Fibroblast of villous mesenchyme (primary cell): Measurements from ENCODE around the gene BEND7. TPM values are rescaled to one million over a fixed set of nuclear protein-coding genes. Genes with fewer than 3 reads are reported as not detected.
"Not testable (repeated sequence)": the region's sequence is repeated elsewhere in the genome, so short reads cannot be mapped to it uniquely, and the experiment has no call there.

Experiments used
- DNase-seq: peaks from one replicate; pipeline ENCODE4 v3.0.0-alpha.2; 2010; ENCODE audit warnings: low read depth
- H3K4me3 ChIP-seq: 2 replicates; pipeline ENCODE4 v1.5.1; 2011; ENCODE audit warnings: low read depth, mild to moderate bottlenecking, low read length
- total RNA-seq: library from RNA; depleted of rRNA; stranded (reverse); fragments of >200 nt; gene quantifications from 2 replicates; pipeline ENCODE4 v1.2.3, GENCODE V29; 2012
- TF ChIP-seq, protein P1 (sequence below): IDR thresholded peaks from 2 replicates; pipeline ENCODE4 v1.5.1; 2012; ENCODE audit warnings: low read depth, mild to moderate bottlenecking, low read length; ENCODE audit not compliant: insufficient read depth

Gene BEND7
- total RNA-seq, 1 donor, result under 0.01 TPM

DNA sequence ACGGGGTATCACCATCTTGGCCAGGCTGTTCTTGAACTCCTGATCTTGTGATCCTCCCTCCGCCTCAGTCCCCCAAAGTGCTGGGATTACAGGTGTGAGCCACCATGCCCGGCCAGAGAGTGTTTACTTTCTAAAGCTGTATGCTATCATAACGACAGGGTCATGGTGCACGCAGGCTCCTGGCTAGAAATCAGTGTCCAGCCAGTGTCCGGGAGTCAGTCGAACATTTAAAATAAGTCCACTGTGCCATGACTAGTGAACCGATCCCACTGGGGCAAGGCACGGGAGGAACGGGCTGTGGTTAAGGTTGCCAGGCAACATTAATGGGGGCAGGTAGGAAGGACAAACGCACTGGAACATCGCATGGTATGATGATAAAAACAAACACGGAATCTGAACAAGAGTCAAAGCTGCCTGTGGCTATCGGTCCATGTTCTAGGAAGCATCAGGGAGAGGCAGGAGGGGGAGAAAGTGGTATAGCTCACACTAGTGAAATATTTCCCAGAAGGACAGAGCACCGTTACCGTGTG, 91.7 kb downstream of the BEND7 start:
- no peak for DNase-seq
- H3K4me3 ChIP-seq, result no peak overlapping the region
- TF ChIP-seq, protein P1, sequence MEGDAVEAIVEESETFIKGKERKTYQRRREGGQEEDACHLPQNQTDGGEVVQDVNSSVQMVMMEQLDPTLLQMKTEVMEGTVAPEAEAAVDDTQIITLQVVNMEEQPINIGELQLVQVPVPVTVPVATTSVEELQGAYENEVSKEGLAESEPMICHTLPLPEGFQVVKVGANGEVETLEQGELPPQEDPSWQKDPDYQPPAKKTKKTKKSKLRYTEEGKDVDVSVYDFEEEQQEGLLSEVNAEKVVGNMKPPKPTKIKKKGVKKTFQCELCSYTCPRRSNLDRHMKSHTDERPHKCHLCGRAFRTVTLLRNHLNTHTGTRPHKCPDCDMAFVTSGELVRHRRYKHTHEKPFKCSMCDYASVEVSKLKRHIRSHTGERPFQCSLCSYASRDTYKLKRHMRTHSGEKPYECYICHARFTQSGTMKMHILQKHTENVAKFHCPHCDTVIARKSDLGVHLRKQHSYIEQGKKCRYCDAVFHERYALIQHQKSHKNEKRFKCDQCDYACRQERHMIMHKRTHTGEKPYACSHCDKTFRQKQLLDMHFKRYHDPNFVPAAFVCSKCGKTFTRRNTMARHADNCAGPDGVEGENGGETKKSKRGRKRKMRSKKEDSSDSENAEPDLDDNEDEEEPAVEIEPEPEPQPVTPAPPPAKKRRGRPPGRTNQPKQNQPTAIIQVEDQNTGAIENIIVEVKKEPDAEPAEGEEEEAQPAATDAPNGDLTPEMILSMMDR, result no peak

DNA sequence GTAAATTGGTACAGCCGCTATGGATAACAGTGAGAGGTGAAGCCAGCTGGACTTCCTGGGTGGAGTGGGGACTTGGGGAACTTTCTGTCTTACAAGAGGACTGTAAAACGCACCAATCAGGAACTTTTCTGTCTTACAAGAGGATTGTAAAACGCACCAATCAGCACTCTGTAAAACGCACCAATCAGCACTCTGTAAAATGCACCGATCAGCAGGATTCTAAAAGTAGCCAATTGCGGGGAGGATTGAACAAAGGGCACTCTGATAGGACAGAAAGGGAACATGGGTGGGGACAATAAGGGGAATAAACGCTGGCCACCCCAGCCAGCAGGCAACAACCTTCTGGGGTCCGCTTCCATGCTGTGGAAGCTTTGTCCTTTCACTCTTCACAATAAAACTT, 100.9 kb downstream of the BEND7 start:
- DNase-seq, result not testable (repeated sequence)

DNA sequence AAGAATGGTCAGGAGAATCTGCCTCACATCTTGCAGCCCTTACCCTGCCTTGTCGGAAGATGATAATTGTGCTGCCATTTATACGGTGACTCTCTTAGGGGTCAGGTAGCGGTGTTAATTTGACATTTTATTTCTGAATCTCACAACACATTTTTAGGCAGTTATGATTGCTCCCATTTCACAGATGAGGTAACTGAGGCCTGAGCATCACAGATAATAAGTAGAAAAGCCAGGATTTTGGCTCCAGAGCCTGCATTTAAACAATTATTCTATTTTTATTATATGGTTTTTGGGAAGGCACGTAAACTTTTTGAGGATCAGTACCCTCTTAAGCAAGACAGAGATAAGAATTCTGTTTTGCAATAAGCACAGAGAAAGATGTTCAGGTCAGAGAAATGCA, 103.4 kb downstream of the BEND7 start:
- TF ChIP-seq, protein P1, result no peak
- H3K4me3 ChIP-seq, result no peak overlapping the region
- DNase-seq, result no peak

More for the DNA sequence above, 100.9 kb downstream of the BEND7 start:
- H3K4me3 ChIP-seq, result not testable (repeated sequence)

DNA sequence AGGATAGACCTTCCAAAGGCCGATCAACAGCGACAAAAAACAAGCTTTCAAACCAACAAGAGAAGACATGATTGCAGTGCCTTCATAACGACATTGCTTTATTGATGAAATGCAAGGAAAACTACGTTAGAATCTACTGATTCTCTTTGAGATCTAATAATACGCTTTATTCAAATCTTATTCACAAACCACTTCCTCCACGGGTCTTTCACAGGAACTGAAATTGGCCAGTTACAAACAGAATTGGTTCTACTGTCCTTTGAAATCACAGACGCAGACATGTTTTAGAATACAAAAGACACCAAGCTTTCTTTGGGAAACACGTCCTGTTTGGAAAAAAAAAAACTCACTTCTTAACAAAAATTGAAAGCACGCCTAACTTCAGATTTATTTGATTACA, 106.0 kb downstream of the BEND7 start:
- DNase-seq, result no peak
- H3K4me3 ChIP-seq, result no peak overlapping the region
- TF ChIP-seq, protein P1, result no peak

DNA sequence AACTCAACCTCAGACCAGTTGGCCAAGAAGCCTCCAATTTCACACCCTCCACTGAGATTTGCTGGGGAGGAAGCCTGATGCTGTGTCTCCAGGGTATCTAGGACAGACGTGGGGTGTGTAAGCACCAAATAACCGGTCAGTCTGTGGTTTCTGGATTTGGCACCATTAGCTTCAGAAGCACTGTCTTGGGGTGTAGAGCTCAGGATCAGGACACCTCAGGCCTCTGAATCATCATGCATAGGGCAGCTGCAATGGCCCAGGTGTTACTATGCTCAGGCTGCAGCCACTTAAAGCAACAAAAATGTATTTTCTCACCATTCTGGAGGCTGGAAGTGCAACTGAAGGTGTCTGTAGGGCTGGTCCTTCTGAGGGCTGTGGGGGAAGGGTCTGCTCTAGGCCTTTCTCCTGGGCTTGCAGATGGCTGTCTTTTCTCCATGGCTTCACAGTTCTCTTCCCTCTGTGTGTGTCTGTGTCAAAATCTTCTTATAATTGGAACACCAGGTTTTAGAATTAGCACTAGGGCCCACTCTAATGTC, 107.4 kb downstream of the BEND7 start:
- TF ChIP-seq, protein P1, result no peak
- H3K4me3 ChIP-seq, result no peak overlapping the region
- no peak for DNase-seq

DNA sequence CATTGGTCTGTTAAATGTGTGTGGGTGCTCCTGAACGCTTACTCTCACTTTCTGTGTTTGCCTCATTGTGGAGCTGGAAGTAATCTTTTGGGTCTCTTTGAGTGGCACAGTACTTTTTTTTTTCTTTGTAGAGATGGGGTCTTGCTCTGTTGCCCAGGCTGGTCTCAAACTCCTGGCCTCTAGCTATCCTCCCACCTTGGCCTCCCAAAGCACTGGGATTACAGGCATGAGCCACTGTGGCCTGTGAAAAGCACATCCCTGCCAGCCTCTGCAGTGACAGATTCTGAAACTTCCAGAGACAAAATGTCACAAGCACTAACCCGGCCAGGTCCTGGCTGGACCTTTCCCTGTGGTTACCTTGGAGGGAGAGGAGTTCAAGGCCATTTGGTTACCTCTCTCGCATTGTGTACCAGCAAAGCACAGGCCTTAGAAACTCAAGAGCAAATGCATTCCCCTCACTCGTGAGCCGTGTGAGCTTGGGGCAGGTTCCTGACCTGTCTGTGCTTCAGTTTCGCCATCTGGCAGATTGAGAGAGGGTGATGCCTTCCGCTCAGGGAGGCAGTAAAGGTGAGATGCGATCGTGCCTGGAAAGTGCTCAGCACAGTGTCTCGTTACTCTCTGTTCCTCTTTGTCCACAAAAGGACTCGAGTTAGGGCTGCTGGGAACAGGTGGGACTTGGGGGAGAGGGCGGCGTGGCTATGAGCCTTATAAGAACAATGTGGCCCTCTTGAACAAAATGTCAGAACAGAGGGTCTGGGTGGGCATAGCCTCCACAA, 108.1 kb downstream of the BEND7 start:
- no peak for DNase-seq
- TF ChIP-seq, protein P1, result no peak

DNA sequence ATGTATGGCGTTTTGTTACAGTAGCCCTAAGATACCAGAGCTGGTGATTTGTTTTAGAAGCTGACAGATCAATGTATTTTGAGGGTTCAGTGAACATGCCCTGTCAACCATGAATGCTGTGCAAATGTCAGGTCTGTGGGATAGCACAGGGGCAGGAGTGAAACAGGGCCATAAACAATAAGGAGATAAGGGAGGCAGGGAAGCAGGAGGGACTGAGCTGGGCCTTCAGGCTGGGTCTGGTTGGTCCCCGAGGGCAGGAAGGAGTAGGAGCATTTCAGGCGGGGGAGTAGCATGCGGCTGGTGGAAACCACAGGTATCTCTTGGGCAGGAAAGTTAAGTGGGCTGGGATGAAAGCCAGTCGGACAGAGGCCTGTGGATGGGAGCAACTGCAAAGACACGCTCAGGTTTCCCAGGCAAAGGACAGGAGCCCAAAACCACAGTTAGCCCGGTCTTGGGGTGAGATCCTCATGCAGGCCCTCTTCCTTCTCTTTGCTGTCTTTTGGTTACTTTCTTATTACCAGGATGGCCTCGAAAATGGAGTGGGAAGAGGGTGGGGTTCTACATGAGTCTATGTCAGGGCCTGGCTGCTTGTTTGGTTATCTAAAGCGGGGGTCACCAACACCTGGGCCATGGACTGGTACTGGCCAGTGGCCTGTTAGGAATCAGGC, 111.2 kb downstream of the BEND7 start:
- TF ChIP-seq, protein P1, result no peak
- DNase-seq, result no peak
- no peak overlapping the region for H3K4me3 ChIP-seq

More for the DNA sequence above, 108.1 kb downstream of the BEND7 start:
- no peak overlapping the region for H3K4me3 ChIP-seq
